Left cardiac atrium (tissue), 4 donors: ENCODE data around the gene VEGFA. TPM values are rescaled to one million over a fixed set of nuclear protein-coding genes. Genes with fewer than 3 reads are reported as not detected.

Experiments
- ATAC-seq, 2 donors: fragments of 200-7000 bp; cut with Tn5 transposase; one replicate each; pipeline ENCODE4 v1.9.1; 2020; ENCODE audit warnings: mild to moderate bottlenecking in 2 of 2, moderate library complexity in 2 of 2
- DNase-seq: peaks from one replicate; pipeline ENCODE4 v3.0.0-alpha.2; 2020
- intact Hi-C, 2 donors: fragments of 100-400 bp; cut with DNase I; formaldehyde crosslinking; loops; one replicate each; pipeline versions ENCODE4 v1.14.1 to v1.15.1; 2022 to 2023
- long read RNA-seq: library from polyadenylated mRNA; unstranded; transcript quantifications from one replicate; pipeline ENCODE4 v2.0.0, GENCODE V29; 2021
- total RNA-seq, 2 donors: library from RNA; stranded (reverse); fragmentation: NEBNext Ultra II Directional; extraction: Animal tissue kit (Norgen Biotek cat#: 25700); gene quantifications; one replicate each; pipeline ENCODE4 v1.2.1, GENCODE V29; 2021
- donor health status: DM: no; HTN: yes; CAD: no.
- donor health status: DM: no; HTN: yes; CAD: no; lungs with severe emphysema.
- donor health status: DM: yes; HTN: yes; CAD: no.
- donor health status: Dilated cardiomyopathy.

The VEGFA gene
- total RNA-seq: 100 to 1,000 TPM; 168 to 212 TPM
- long read RNA-seq, partial matches to known transcripts: 0 of 3 reads
- long read RNA-seq, other reads (novel, unspliced or antisense): 2 of 3 reads

DNA sequence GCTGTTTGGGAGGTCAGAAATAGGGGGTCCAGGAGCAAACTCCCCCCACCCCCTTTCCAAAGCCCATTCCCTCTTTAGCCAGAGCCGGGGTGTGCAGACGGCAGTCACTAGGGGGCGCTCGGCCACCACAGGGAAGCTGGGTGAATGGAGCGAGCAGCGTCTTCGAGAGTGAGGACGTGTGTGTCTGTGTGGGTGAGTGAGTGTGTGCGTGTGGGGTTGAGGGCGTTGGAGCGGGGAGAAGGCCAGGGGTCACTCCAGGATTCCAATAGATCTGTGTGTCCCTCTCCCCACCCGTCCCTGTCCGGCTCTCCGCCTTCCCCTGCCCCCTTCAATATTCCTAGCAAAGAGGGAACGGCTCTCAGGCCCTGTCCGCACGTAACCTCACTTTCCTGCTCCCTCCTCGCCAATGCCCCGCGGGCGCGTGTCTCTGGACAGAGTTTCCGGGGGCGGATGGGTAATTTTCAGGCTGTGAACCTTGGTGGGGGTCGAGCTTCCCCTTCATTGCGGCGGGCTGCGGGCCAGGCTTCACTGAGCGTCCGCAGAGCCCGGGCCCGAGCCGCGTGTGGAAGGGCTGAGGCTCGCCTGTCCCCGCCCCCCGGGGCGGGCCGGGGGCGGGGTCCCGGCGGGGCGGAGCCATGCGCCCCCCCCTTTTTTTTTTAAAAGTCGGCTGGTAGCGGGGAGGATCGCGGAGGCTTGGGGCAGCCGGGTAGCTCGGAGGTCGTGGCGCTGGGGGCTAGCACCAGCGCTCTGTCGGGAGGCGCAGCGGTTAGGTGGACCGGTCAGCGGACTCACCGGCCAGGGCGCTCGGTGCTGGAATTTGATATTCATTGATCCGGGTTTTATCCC lies at the start of gene VEGFA:
Gene VEGFA, plus strand, starts transcription at position 686 of the 846 bp plus-strand sequence.
- peak; percentile 70 to 77 for ATAC-seq
- intact Hi-C loops: loop anchor here (1.0 to 10.0 kb wide), 8 partner anchors 42 to 310 kb away; no protein-coding TSS in a partner anchor
- peak; percentile 92 for DNase-seq

DNA sequence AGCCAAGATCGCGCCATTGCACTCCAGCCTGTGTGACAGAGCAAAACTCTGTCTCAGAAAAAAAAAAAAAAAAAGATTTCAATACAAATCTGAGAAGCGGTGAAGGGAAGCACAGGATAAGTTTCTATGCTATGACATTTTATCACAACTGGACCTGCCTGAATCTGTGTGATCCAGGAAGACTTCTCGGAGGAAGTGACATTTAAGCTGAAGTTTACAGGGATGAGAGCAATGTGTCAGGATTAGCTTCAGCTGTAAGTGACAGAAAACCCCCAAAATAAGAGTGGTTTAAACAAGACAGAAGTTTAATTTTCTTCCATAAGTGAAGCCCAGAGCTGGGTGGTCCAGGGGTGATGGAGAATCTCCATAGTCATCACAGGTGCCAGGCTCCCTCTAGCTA lies 49.0 kb upstream of the VEGFA start:
- intact Hi-C loops: no loop called here
- ATAC-seq (no peak), DNase-seq (no peak)

DNA sequence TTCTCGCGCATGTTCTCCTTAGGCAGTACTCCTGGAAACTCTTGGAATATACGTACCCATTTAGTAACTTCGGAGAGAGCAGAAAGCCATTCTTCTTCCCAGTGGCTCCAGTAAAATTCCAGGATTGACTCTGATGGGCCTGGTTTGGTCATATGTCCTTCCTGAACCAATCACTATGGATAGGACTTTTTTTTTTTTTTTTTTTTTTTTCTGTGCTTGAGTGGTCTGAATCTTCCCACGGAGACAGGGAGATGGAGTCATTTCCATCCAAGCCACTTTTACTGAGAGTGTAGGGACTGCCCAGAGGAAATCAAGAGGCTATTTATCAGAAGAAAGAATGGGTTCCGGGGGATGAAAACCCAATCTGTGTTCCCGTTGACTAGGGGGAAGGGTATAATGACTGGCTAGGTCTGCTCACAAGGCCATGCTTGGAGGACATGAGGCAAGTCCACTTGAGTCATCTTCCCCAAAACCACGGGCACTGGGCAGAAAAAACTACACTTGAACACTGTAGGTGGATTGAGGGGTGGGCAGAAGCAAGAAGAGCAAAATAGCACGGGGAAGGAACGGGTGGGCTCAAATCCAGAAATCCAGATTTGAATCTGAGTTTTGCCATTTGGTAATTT lies 47.0 kb upstream of the VEGFA start:
- ATAC-seq: no peak
- DNase-seq: no peak
- intact Hi-C loops: loop anchor here in 1 of 2 donors (2.0 kb wide), 1 partner anchor 358 kb away; no protein-coding TSS in a partner anchor

DNA sequence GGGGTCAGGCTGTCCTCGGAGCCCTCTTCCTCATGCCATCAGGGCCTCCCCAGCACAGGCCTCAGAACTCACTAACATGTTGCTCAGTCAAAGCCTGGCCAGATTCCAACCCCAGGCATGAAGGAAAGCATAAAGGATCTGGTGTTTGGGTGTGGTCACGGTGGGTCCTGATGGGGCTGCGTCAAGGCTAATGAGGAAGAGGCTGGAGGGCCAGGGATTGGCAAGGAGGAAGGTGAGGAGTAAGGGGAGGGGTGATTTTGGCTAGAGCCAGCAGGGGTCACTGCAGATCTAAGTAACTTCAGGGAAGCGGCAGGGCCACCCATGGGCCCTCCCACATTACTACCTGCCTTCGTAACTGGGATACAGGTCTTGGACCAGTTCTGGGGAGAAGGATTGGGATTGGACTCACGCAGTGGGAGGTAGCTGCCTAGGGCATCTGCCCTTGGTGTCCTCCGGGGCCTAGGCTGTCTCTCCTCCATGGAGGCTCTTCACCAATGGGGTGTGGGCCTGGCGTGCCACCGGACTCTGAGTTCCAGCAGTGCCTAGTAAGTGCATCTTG lies 46.2 kb upstream of the VEGFA start:
- peak; percentile 62 for DNase-seq
- ATAC-seq: peak; percentile 80 to 85
- intact Hi-C loops: loop anchor here in 1 of 2 donors (2.0 kb wide), 1 partner anchor 357 kb away; no protein-coding TSS in a partner anchor

DNA sequence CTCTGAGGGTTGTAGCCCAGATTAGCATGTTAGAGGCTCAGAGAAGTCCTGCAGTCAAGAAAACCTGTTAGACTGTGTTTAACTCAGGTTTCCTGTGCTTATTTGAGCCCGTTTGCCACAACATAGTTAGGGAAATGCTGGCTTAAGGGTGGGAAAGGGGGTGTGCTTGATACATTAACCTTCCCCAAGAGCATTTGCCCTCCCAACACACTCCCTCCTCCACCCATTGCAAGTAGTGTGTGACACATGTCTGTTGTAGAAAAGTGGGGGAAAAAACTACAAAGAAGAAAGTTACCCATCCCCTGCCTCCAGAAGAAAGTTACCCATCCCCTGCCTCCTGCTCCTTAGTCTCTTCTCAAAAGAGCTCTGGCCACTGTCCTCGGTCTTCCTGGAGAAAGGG lies 45.7 kb upstream of the VEGFA start:
- DNase-seq (no peak), ATAC-seq (no peak)

DNA sequence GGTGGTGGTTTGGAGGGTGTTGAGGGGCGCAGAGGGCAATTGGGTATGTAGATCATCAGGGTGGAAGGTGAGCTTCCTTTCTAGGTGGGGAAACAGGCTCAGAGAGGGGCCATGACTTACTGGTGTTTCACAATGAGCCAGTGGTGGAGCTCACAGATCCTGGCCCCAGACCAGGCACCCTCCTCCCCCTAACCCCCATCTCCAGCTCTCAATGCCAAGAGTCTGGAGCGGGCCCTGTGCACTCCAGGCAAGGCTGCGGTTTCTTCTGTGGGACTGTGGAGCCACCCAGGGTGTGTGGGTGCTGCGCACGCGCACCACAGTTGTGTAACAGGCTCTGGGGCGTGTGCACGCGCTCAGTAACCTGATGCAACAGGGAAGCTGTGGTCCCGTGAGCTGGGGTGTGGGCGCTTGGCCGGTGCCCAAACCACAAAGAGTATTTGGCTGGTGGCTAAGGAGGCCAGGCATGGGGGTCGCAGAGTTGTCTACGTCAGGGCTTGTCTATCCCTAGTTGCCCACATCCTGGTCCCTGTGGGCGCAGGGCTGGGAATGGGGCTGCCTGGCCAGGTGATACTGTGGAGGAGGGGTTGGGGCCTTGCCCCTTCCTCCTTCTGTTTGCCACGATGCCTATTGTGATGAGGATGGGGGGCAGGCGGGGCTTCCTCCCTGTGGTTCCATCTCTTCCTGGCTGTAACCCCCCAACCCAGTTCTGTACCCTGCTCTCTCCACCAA lies 44.9 kb upstream of the VEGFA start:
- ATAC-seq (peak; percentile 87 to 89), DNase-seq (peak; percentile 81)
- intact Hi-C loops: loop anchor here in 1 of 2 donors (5.0 kb wide), 1 partner anchor 42 kb away; no protein-coding TSS in a partner anchor

More for the DNA sequence above, 45.7 kb upstream of the VEGFA start:
- intact Hi-C loops: no loop called here

DNA sequence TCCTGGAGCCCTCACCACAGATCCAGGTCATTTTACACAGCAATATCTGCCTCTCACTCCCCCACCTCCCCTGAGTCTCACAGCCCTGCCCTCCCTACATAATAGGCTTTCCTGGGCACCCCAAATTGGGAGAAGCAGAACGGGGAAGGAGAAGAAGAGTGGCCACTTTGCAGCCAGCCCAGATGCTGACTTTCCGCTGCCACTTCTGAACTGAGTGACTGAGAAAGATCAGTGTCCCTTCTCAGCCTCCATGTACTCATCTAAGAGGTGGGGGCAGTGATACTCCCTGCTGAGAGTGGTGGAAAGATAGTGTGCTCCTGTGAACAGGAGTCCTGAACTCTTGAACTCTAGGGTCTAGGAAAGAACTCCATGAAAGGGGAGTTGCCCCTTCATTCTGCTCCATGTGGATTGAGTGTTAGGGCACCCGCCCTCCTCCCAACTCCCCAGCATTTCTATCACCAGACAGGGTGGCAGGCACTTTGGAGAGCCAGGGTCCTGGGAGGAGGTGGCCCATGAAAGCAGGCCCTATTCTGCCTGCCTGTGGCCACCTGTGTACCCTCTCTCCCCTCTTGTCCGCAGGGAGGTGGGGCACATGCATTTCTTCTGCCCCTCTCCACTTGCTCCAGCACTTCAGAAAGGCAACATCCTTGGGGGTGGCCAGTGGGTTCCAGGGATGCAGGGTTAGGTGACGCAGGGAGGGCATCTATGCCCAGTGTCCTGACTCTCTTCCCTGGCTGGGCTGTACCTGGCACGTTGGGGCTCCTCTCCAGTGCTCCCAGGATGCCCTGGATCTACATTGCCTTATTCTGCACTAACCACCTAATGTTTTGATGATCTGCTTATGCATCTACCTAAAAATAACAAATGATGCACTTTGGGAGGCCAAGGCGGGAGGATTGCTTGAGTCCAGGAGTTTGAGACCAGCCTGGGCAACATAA lies 44.1 kb upstream of the VEGFA start:
- intact Hi-C loops: loop anchor here in 1 of 2 donors (2.0 to 5.0 kb wide), 2 partner anchors 41 to 353 kb away; no protein-coding TSS in a partner anchor
- DNase-seq: no peak
- ATAC-seq: no peak

DNA sequence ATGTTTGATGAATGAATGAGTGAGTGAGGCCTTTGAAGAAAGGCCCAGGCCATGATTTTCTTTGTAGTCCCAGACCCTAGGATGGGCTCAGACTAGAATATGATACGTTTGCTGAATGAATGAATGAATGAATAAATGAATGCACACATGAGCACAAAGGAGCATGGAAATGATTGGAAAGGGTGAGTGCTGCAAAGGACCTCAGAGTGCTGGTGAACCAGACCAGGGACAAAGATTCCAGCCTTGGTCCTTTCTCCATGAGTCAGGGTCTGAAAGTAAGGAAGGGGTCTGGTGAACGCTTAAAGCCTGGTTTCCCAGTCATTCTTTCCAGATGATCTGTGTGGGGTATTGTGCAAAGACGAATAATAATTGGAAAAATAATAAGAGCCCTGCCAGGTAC lies 42.4 kb upstream of the VEGFA start:
- no peak for ATAC-seq
- no peak for DNase-seq
- intact Hi-C loops: loop anchor here in 1 of 2 donors (2.0 to 5.0 kb wide), 2 partner anchors 40 to 351 kb away; no protein-coding TSS in a partner anchor

DNA sequence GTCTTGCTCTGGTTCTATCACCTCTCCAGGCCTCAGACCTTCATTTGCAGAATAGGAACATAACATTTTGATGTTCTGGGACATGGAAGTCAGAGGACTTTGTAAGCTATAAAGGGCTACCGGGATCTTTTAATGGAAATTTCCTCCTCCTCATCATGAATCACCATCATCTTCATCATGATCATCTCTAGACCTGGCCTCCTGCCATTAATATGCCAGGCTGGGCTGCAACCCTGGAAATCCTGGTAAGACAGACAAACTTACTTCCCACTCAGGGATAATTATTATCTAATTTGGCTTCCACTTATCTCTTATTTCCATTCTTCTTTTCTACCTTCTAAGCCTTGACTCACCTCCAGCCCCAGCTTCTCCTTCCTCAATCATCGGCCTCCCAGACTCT lies 41.4 kb upstream of the VEGFA start:
- ATAC-seq: peak in 1 of 2 donors; percentile 40
- intact Hi-C loops: loop anchor here in 1 of 2 donors (5.0 kb wide), 1 partner anchor 39 kb away; no protein-coding TSS in a partner anchor
- DNase-seq: no peak

DNA sequence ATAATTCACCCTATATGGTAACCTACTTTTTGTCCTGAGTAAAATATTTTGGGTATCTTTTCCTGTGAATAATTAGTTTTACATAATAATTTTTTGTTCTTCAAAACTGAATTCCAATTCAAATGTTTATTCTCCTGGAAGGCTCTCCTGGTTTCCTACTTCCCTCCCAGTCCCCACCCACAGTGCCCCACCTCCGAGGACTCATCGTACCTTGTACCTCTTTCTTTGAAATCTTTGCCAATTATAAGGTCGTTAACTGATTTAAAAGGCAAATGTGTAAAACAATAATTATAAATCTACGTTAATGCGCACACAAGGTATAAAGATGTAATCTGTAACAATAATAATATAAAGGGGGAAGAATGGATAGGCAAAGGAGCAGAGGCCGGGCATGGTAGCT lies 40.5 kb upstream of the VEGFA start:
- no peak for ATAC-seq
- no peak for DNase-seq
- intact Hi-C loops: loop anchor here in 1 of 2 donors (5.0 kb wide), 1 partner anchor 38 kb away; no protein-coding TSS in a partner anchor

DNA sequence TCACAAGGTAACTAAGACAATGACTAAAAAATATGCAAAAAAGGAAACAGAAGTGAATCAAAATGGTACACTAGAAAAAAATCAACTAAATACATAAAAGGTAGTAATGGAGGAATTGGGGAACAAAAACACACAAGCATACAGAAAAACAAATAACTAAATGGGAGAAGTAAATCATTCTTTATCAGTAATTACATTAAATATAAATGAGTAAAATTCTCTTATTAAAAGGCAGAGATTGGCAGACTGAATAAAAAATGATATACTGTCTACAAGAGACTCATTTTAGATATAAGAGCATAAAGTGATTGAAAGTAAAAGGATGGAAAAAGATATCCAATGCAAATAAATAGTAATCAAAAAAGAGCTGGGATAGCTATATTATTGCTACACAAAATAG lies 39.4 kb upstream of the VEGFA start:
- no peak for DNase-seq
- intact Hi-C loops: no loop called here
- ATAC-seq: no peak

DNA sequence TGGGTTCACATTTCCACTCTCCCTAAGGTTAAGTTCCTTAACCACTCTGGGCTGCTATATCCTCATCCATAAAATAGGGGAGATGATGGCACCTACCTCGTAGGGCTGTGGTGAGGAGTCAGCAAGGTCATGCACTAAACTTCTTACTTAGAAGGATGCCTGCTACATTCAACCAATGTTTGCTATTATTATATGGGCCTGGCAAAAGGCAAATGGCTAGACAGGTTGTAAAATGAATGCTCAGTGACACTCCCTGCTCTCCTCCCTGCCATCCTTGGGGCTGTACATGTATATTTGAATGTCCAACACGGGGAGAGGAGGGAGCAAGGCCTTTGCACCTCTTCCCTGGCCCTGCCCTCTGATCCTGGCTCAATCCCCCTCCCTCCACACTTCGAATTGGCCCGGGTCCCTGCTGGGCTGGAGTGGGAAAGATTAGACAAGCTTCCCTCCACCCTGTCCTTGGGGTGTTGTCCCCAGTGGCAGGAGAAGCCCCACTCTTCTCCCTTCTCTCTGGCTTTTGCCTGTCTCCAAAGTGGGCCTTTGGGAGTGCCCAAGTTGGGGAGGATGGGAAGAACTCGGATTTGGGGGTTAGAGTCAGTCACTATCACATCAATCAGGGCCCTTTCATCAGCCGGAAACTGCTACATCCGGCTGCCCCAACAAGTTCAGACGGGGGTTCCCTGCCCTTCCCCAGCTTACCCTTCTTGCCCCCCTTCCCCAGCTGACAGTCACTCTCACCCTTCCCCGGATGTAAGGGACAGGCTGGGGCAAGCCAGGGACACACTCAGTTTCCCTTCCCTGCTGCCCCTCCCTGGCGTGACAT lies 36.3 kb upstream of the VEGFA start:
- DNase-seq (no peak), ATAC-seq (no peak)
- intact Hi-C loops: no loop called here

DNA sequence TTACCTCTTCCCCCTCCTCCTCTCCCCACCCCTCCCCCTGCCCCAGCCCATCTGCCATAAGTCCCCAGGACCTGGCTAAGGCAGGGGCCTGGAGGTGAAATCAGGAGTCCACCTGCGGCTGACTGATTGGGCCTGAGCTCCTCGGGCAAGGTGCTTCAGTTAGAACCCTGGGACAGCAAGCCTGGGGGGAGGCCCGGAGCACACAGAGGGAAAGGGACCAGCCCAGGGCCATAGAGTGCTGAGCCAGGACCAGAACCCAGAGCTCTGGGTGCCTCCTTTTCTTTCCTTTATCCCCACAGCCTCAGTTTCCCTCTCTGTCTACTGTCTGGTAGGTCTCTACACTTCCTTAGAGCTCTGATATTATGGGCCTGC lies 35.7 kb upstream of the VEGFA start:
- DNase-seq: no peak
- ATAC-seq: no peak
- intact Hi-C loops: no loop called here

DNA sequence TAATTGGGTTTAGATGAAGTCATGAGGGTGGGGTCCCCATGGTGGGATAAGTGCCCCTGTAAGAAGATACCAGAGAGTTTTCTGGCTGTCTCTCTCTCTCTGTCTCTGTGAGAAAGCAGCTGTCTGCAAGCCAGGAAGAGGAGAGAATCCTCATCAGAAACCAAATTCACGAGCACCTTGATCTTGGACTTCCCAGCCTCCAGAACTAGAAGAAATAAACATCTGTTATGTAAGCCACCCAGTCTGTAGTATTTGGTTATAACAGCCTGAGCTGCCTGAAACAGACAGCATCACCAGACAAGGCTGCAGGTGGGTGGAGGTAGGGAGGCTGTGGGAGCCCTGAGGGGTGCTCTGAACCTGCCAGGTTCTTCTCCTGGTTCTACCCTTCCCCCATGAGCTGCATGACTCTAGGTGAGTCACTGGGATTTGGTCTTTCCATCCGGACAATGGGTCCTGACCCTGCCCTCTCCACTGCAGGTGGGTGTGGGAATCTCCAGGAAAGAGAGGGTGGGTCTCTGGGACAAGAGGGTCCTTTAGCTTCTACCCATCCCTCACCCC lies 34.3 kb upstream of the VEGFA start:
- DNase-seq: no peak
- ATAC-seq: no peak

DNA sequence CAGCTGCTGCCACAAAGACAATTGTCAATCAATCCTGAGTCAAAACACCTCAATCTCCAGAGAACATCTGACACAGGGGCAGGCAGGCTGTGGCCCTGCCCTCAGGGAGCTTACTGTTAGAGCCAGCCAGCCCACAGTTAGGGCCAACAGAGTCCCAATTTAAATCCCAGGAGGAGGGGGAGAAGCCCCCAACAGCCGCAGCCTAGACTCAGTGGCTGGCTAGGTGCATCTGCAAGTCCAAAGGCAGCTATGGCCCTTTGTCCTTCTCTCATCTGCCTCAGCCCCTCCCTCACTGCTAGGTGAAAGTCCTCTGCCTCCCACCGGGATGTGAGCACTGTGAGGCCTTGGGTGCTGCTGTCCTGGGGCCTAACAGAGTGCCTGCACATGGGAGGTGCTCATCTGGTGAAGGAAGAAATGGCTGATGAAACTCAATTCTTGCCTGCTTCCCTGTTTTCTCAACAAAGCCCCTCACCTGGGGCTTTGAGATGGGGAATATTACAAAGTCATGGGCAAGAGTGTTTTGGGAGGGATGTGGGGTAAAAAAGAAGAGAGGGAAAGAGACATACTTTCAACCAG lies 33.7 kb upstream of the VEGFA start:
- ATAC-seq (no peak), DNase-seq (no peak)
- intact Hi-C loops: no loop called here

More for the DNA sequence above, 34.3 kb upstream of the VEGFA start:
- intact Hi-C loops: no loop called here

DNA sequence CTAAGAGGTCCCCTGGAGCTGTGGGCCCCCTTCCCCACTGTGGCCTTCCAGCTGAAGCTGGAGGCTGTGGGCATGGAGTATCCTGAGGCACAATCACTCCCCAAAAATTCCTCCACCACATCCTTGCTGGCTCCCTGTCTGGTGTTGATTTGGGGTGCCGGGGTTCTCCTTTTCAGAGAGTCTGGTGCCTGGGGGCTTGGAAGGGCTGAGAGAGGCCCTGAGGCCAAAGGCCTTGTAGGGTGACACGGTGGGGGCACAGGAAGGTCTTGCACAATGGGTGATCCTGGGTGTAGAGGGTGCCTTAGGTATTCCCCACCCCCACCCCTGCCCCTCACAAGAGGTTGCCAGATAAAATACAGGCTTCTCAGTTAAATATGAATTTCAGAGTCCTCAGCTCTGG lies 33.2 kb upstream of the VEGFA start:
- ATAC-seq: no peak
- intact Hi-C loops: no loop called here
- DNase-seq: no peak
